Nucleus accumbens (tissue), 56 donors: ENCODE results near the gene ASCL2.
"Not testable (repeated sequence)": the region's sequence is repeated elsewhere in the genome, so short reads cannot be mapped to it uniquely, and the experiment has no call there.

Source experiments
- DNase-seq, 56 donors: peaks; one replicate each; lab custom pipeline; 2025; lab: John Stamatoyannopoulos, UW

ASCL2 gene

GRCh38 chr11:2237457-2238238 lies 32.7 kb downstream of the ASCL2 start:
- DNase-seq, result no peak

DNA sequence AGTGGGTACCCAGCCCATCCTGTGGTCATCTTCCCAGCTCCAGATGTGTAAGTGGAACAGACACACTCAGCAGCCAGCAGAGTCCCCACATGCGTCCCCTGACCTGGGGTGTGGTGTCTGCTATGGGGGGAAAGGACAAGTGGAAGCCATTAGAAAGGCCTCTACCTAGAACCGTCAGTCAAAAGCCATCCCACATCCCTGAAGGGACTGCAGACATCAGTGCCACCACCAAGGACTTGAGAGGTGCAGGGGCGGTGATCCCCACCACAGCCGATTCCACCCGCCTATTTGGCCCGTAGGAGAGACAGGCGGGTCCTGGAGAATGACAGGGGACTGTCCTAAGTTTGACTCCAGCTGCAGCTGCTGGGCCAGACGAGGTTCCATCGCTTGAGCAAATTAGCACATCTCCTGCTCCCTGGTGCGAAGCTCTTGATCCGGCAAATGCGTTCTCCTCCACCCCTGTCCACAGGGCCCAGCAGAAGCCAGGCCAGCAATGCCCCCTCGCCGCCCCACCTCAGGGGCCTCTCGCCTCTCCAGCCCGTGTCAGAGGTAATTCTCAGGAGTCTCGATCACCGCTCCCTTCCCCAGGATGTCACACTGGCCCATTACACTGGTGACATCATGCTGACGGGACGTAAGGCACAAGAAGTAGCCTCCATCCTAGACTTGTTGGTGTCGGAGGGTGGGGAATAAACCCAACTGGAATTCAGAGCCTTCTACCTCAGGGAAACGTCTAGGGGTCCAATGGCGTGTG lies 33.8 kb downstream of the ASCL2 start:
- not testable (repeated sequence) for DNase-seq

DNA sequence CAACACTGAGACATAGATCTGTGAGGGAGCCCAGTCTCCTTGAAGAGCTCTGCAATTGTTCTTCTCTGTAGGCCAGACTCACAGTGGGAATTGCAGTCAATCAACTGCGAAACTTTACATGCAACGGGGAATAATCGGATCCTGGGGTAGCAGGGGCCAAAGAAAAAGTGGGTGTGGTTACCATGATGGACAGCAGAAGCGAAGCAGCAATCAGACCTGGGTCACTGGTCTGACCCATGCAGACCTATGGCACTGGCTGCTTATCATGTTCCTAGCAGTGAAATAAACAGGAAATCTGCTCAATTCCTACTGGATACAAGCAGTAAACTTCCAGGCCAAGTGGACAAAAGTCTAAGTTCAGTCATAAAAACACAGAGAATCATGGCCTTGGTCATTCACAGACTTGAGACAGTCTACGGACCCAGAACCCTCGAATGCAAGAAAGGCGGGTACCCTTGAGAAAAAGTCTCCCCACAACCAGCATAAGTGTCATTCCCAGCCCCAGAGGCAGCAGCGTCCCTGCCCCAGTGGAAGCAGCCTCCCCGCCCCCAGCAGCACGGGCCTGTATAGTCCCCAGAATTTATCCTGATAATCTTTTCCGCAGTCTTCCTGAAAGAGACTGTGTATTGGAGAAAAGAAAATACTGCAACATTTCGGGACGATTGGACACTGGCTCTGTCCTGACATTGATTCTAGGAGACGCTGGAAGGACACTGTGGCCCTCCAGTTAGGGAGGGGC lies 34.6 kb downstream of the ASCL2 start:
- DNase-seq, result no peak

DNA sequence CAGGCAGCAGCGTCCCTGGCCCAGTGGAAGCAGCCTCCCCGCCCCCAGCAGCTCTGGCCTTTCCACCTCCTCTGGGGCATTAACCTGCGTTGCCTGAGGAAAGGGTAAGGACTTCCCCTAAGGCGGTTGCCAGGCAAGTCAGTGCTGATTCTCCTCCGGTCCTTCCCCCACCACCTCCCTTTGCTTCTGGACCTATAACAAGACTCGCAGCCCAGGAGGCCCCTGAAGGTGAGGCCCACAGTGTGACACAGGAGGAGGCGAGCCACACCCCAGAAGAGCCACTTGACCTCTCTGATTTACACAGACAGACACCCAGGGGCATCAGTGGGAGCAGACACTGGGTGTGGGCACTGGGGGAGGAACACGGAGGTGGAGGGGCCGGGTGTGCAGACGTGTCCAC lies 35.4 kb downstream of the ASCL2 start:
- no peak for DNase-seq

DNA sequence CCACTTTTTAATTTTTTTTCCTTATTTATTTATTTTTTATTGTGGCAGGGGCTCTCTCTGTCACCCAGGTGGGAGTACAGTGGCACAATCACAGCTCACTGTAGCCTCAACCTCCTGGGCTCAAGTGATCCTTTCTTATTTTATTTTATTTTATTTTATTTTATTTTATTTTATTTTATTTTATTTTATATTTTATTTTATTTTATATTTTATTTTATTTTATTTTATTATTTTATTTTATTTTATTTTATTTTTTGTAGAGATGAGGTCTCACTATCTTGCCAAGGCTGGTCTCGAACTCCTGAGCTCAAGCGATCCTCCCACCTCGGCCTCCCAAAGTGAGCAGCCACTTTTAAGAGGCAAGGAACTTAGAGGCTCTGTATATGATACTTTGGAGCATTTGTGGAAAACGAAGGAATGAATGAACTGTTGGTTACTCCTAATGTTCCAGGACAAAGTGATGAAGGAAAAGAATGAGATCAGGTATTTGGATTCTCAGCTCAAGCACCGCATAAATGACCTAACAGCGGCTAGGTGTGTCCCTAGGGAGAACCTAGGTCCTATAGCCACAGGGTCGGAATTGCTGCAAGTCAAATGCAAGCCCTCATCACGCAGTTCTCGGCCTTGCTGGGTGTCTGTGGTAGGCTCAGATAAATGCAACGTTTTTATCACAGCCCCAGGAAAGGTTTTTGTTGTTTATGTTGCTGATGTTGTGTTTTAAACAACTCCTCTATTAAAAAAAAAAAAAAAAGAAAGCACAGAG lies 36.5 kb downstream of the ASCL2 start:
- no peak for DNase-seq

- DNase-seq, result no peak
Measured at GRCh38 chr11:2229713-2230297, 40.6 kb downstream of the ASCL2 start.

DNA sequence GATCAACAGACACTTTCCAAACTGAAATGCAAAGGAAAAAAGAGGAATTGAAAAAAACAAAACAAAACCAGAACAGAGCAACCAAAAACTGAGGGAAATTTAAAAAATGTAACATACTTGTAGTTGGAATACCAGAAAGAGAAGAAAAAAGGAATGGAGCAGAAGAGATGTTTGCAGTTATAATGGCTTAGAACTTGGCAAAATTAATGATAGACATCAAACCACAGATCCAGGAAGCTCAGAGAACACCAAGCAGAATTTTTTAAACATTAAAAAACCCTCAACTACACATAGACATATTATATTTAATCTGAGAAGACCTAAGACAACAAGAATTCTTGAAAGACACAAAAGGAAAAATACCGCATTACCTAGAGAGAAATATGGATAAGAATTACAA lies 46.1 kb downstream of the ASCL2 start:
- no peak for DNase-seq

DNA sequence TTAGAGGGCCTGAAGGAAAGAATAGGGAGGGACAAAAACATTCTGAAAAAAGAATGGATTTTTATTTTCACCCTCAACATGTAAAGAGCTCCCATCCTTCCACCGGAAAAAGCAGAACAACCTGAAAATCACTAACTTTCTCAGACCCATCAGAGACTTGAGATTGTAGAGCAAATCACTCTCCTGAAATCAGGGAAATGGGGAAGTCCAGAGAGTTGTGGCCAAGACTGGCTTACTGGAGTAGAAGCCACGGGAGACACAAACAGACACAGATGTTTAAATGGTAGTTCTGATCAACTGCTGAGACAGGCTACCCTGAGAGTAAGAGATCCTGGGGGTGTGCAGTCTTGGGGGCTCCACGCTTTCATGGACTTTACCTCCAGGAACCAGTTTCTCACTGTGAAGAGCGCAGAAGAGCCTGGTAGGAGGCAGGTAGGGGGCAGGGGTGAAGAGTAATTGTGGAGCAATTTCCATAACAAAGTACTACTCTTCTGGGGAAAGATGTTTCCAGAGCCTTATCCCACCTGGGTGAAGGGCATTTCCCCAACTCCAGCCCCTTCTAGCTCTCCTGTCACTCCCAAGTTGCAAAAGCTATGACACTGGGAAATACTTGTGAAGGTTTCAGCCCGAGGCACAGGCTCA lies 47.1 kb downstream of the ASCL2 start:
- no peak for DNase-seq

- DNase-seq, result no peak
Measured at GRCh38 chr11:2222451-2222850, 47.9 kb downstream of the ASCL2 start.

DNA sequence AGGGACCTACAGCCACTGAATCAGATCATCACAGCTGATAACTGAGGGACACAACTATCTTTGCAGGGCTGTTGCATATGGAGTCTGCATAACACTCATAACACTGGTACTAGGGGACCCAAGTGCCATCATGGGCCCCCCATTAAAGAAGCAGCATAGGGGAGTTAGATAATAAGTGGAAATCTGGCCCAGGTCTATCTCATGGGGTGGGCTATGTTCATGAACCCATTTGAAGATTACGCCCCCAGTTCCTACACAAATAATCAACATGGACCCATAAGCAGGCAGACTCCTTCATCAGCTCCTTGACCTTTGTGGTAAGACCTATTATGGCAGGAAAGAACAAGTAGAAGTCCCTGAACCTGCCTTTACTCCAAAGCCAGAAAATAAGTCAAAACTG lies 48.8 kb downstream of the ASCL2 start:
- DNase-seq, result no peak

- no peak for DNase-seq
Measured at GRCh38 chr11:2221024-2221423, 49.4 kb downstream of the ASCL2 start.

DNA sequence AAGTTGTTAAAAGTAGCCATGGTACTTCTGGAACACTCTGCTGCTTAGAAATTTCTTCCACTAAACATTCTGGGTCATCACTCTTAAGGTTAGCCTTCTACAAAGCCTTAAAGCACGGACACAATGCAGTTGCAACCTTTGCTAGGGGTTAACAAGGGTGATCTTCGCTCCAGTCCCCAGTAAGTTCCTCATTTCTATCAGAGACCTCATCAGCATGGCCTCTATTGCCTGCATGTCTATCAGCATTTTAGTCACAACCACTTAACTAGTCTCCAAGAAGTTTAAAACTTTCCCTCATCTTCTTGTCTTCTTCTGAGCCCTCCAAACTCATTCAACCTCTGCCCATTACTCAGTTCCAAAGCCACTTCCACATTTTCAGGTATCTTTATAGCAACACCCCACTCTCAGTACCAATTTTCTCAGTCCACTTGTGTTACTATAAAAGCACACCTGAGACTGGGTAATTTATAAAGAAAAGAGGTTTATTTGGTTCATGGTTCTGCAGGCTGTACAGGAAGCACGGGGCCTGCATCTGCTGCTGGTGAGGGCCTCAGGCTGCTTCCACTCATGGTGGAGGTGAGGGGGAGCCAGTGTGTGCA lies 50.1 kb downstream of the ASCL2 start:
- DNase-seq, result no peak

- no peak for DNase-seq
Measured at GRCh38 chr11:2219318-2220017, 50.9 kb downstream of the ASCL2 start.
